Spleen (tissue), 11 donors: ENCODE data around the gene IGSF22. TPM values are rescaled to one million over a fixed set of nuclear protein-coding genes. Genes with fewer than 3 reads are reported as not detected.

Source experiments
- DNase-seq: peaks from one replicate; pipeline ENCODE4 v3.0.0-alpha.2; 2020
- H3K27ac ChIP-seq, 8 donors: fragments of 200-600 bp; sonication (generic) in 7 of 8; 1 replicate in 4 of 8; 2 replicates in 4 of 8; pipeline versions ENCODE4 v1.5.0 to v1.8.0; 2016 to 2021; ENCODE audit warnings: inconsistent platforms in 4 of 8, mild to moderate bottlenecking in 4 of 8, moderate library complexity in 1 of 8
- H3K27me3 ChIP-seq, 7 donors: fragments of 200-600 bp; sonication (generic) in 6 of 7; replicated peaks in 1 of 7; 1 replicate in 4 of 7; 2 replicates in 3 of 7; pipeline versions ENCODE4 v1.5.0 to v1.8.0; 2016 to 2021; ENCODE audit warnings: inconsistent platforms in 3 of 7, mild to moderate bottlenecking in 1 of 7
- H3K36me3 ChIP-seq, 6 donors: fragments of 200-600 bp; sonication (generic) in 5 of 6; 1 replicate in 4 of 6; 2 replicates in 2 of 6; pipeline versions ENCODE4 v1.5.0 to v1.8.0; 2016 to 2021; ENCODE audit warnings: inconsistent platforms in 2 of 6
- H3K4me1 ChIP-seq, 6 donors: fragments of 200-600 bp; sonication (generic) in 5 of 6; 1 replicate in 3 of 6; 2 replicates in 3 of 6; pipeline versions ENCODE4 v1.5.0 to v1.8.0; 2016 to 2021; ENCODE audit warnings: inconsistent platforms in 3 of 6
- H3K4me3 ChIP-seq, 8 donors: fragments of 200-600 bp; sonication (generic) in 7 of 8; 1 replicate in 4 of 8; 2 replicates in 4 of 8; pipeline versions ENCODE4 v1.5.0 to v1.8.0; 2016 to 2021; ENCODE audit warnings: inconsistent platforms in 4 of 8, mild to moderate bottlenecking in 4 of 8, moderate library complexity in 2 of 8
- H3K9me3 ChIP-seq, 8 donors: fragments of 200-600 bp; sonication (generic) in 7 of 8; 1 replicate in 4 of 8; 2 replicates in 4 of 8; pipeline versions ENCODE4 v1.5.0 to v1.8.0; 2016 to 2021; ENCODE audit warnings: inconsistent platforms in 4 of 8
- POLR2A ChIP-seq, 3 donors: fragments of 450-650 bp; IDR thresholded peaks; one replicate each; pipeline ENCODE4 v1.5.1; 2017; ENCODE audit warnings: antibody characterized with exemption in 3 of 3, mild to moderate bottlenecking in 1 of 3
- POLR2AphosphoS5 ChIP-seq, 3 donors: sonication (generic); formaldehyde crosslinking; IDR thresholded peaks; one replicate each; pipeline ENCODE4 v1.5.1; 2017; ENCODE audit warnings: antibody characterized with exemption in 3 of 3
- WGBS, 5 donors: extraction: QIAGEN DNeasy Blood & Tissue Kit in 3 of 5; methylation state at CpG; one replicate each; pipeline versions ENCODE4 v1.1.5 to v1.1.7; 2013 to 2018; 5-methylcytosine and 5-hydroxymethylcytosine counted together
- intact Hi-C: fragments of 100-400 bp; cut with DNase I; formaldehyde crosslinking; loops from one replicate; pipeline ENCODE4 v1.15.0; 2023; ENCODE audit warnings: low total_unique reads
- polyA plus RNA-seq, 3 donors: library from polyadenylated mRNA; stranded (reverse); fragments of 200-250 nt; gene quantifications; one replicate each; pipeline ENCODE4 v1.2.1, GENCODE V29; 2013
- total RNA-seq, 7 donors: library from RNA; depleted of rRNA in 3 of 7; stranded (reverse); fragments of >200 nt in 3 of 7; fragmentation: NEBNext Ultra II Directional in 4 of 7; extraction: Animal tissue kit (Norgen Biotek cat#: 25700) in 4 of 7; gene quantifications; one replicate each; pipeline versions ENCODE4 v1.1.0 to v1.2.1, GENCODE V29; 2016 to 2021
- TF ChIP-seq, protein P1 (sequence below), 11 experiments: fragments of 200-600 bp in 7 of 11; fragments of 450-650 bp in 4 of 11; sonication (generic) in 4 of 11; IDR thresholded peaks in 8 of 11; conservative IDR thresholded peaks in 3 of 11; 1 replicate in 7 of 11; 2 replicates in 4 of 11; pipeline versions ENCODE4 v1.4.0 to v1.8.0; 2016 to 2021; ENCODE audit warnings: antibody characterized with exemption in 11 of 11, inconsistent platforms in 4 of 11, mild to moderate bottlenecking in 1 of 11
- donor health status: healthy with polysubstance abuse.
- donor health status: DM: no; HTN: no; CAD: no; lungs with moderate emphysema.
- donor health status: DM: no; HTN: no; CAD: no.
- donor health status: Bipolar disorder and iron deficiency.
- donor health status: healthy.
- donor health status: DM: no; HTN: no; CAD: no.
- donor health status: DM: yes; HTN: yes; CAD: no.

The IGSF22 gene
- total and polyA plus RNA-seq, 10 donors, result 0.12 to 3.2 (median 0.58) TPM; not detected in 2

DNA sequence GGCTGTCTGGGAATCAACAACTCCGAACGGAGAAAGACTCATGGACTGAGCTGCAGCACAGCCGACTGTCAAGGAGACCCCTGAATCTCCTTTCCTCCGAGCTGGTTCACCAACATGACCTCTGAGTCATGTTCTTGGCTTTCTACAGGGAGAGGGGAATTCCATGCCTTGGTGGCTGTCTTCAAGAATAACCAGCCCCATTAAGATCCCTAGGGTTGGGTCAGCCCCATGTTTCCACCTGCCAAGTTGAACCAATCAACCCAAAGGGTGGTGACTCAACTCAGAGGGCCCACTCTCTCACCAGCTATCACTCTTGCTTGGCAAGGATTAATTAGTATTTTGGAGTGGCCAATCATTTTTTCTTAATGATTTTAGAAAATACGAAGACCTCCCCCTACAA lies 28.3 kb upstream of the IGSF22 start:
- no peaks in the 10 kb centered on the region for H3K27me3 ChIP-seq
- intact Hi-C loops, result no loop called here
- H3K4me1 ChIP-seq, result no peaks in the 10 kb centered on the region
- no peak for DNase-seq
- H3K4me3 ChIP-seq, result no peak overlapping the region
- H3K36me3 ChIP-seq, result no peaks in the 10 kb centered on the region
- no peak for TF ChIP-seq POLR2A (IDR thresholded peaks at IDR 0.05)
- TF ChIP-seq POLR2AphosphoS5 (IDR thresholded peaks at IDR 0.05), result no peak
- TF ChIP-seq, protein P1, sequence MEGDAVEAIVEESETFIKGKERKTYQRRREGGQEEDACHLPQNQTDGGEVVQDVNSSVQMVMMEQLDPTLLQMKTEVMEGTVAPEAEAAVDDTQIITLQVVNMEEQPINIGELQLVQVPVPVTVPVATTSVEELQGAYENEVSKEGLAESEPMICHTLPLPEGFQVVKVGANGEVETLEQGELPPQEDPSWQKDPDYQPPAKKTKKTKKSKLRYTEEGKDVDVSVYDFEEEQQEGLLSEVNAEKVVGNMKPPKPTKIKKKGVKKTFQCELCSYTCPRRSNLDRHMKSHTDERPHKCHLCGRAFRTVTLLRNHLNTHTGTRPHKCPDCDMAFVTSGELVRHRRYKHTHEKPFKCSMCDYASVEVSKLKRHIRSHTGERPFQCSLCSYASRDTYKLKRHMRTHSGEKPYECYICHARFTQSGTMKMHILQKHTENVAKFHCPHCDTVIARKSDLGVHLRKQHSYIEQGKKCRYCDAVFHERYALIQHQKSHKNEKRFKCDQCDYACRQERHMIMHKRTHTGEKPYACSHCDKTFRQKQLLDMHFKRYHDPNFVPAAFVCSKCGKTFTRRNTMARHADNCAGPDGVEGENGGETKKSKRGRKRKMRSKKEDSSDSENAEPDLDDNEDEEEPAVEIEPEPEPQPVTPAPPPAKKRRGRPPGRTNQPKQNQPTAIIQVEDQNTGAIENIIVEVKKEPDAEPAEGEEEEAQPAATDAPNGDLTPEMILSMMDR (IDR thresholded peaks at IDR 0.05 in 8 of 11, conservative IDR thresholded peaks at IDR 0.05 in 3 of 11), result no peak
- H3K27ac ChIP-seq, result no peak overlapping the region
- 52 to 90% (median 76%) methylated on average over 4 to 5 of the region's 5 CpGs for WGBS, 5 donors
- H3K9me3 ChIP-seq, result no peaks in the 10 kb centered on the region

DNA sequence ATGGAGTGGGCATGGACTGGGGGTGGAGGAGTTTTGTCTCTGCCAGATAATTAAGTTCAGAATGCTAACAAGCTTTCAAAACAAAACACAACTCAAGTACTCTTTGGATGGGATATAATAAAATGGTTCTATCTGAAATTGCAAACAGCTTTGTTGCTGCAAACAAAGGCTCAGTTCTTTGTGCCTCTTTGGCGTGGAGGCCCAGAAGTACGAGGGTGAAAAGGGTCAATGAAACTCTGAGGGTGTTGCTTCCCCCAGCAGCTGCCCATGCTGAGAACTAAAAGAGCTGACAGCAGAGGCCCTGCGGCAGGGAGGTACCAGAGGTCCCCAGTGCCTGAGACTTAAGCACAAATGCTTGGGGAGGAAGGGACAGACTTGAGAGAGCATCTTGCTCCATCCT lies 26.5 kb upstream of the IGSF22 start:
- no peaks in the 10 kb centered on the region for H3K4me1 ChIP-seq
- DNase-seq, result no peak
- H3K4me3 ChIP-seq, result no peak overlapping the region
- no peak for TF ChIP-seq POLR2A (IDR thresholded peaks at IDR 0.05)
- TF ChIP-seq, protein P1 (IDR thresholded peaks at IDR 0.05 in 8 of 11, conservative IDR thresholded peaks at IDR 0.05 in 3 of 11), result no peak
- no peak for TF ChIP-seq POLR2AphosphoS5 (IDR thresholded peaks at IDR 0.05)
- no peaks in the 10 kb centered on the region for H3K36me3 ChIP-seq
- WGBS, 5 donors, result 41 to 64% (median 55%) methylated on average over 3 of the region's 3 CpGs
- H3K27me3 ChIP-seq, result no peaks in the 10 kb centered on the region
- no peaks in the 10 kb centered on the region for H3K9me3 ChIP-seq
- intact Hi-C loops, result no loop called here
- no peak overlapping the region for H3K27ac ChIP-seq

DNA sequence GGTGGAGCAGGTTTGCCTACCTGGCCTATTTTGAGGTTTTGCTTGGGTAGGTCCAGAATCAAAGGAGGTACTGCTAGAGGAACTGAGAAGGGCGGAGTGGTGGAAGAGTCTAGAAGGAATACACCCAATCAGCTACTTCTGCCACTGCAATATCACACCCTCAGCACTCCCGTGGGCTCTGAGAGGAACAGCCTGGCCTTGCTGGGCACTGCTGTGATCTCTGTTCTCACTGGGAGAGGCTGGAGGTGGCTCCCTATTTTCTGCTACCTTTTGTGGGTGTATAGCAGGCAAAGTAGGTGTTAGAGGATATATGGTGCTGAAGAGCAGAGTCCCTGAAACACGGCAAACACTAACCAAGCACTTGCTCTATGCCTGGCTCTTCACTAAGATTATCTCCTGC lies 25.0 kb upstream of the IGSF22 start:
- no peak overlapping the region for H3K4me3 ChIP-seq
- no peak overlapping the region for H3K27ac ChIP-seq
- no peaks in the 10 kb centered on the region for H3K4me1 ChIP-seq
- H3K36me3 ChIP-seq, result no peaks in the 10 kb centered on the region
- H3K9me3 ChIP-seq, result no peaks in the 10 kb centered on the region
- intact Hi-C loops, result no loop called here
- no peak for DNase-seq
- H3K27me3 ChIP-seq, result no peaks in the 10 kb centered on the region
- 67 to 84% (median 79%) methylated on average over 3 of the region's 3 CpGs for WGBS, 5 donors
- TF ChIP-seq, protein P1 (IDR thresholded peaks at IDR 0.05 in 8 of 11, conservative IDR thresholded peaks at IDR 0.05 in 3 of 11), result no peak
- TF ChIP-seq POLR2AphosphoS5 (IDR thresholded peaks at IDR 0.05) (no peak), POLR2A (IDR thresholded peaks at IDR 0.05) (no peak)

DNA sequence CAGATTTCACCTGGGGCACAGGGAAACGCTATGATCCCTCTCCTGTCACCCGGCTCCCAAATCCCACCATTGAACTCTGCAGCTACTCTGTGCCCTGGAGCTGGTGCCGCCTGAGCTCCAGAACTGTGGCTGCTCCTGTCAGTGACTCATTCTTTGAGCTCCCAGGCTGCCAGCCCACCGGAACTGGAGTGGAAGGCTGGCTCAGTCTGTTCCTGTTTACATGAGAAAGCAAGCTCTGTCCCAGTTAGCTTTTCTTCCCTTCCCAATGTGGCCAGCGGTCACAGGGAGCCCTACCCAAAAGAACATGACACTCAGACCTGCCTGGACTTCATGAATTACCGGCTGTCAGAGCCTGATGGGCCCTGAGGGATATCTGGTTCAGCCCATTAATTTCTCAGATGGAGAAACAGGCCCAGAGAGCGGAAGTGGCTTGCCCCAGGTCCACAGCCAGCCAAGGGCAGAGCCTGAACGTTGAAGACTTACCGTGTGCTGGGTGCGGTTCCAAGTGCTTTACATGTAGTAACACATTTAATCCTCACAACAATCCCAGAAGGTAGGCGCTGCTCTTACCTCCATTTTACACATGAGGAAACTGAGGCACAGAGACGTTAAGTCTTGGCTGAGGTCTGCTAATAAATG lies 23.8 kb upstream of the IGSF22 start:
- no peak for TF ChIP-seq POLR2AphosphoS5 (IDR thresholded peaks at IDR 0.05)
- TF ChIP-seq, protein P1 (IDR thresholded peaks at IDR 0.05 in 8 of 11, conservative IDR thresholded peaks at IDR 0.05 in 3 of 11), result no peak
- TF ChIP-seq POLR2A (IDR thresholded peaks at IDR 0.05), result no peak
- DNase-seq, result no peak
- intact Hi-C loops, result no loop called here
- no peak overlapping the region for H3K27ac ChIP-seq
- WGBS, 5 donors, result 60 to 76% (median 71%) methylated on average over 11 to 12 of the region's 12 CpGs
- no peaks in the 10 kb centered on the region for H3K36me3 ChIP-seq
- H3K4me1 ChIP-seq, result no peaks in the 10 kb centered on the region
- H3K27me3 ChIP-seq, result no peaks in the 10 kb centered on the region
- no peaks in the 10 kb centered on the region for H3K9me3 ChIP-seq
- no peak overlapping the region for H3K4me3 ChIP-seq
